Esophagus squamous epithelium (tissue), 5 donors: ENCODE measurements around the gene C5orf63. TPM values are rescaled to one million over a fixed set of nuclear protein-coding genes. Genes with fewer than 3 reads are reported as not detected.

Source experiments
- DNase-seq: peaks from one replicate; lab custom pipeline; 2025; lab: John Stamatoyannopoulos, UW
- H3K27ac ChIP-seq, 4 donors: fragments of 200-600 bp; sonication (generic); one replicate each; pipeline ENCODE4 v1.5.1; 2016 to 2019; ENCODE audit warnings: mild to moderate bottlenecking in 1 of 4
- H3K27me3 ChIP-seq, 4 donors: fragments of 200-600 bp; sonication (generic); 1 replicate in 3 of 4; 2 replicates in 1 of 4; pipeline versions ENCODE4 v1.5.1 to v1.6.0; 2017 to 2021; ENCODE audit warnings: antibody characterized with exemption in 1 of 4
- H3K36me3 ChIP-seq, 3 donors: fragments of 200-600 bp; sonication (generic); one replicate each; pipeline ENCODE4 v1.5.1; 2016 to 2019
- H3K4me1 ChIP-seq, 3 donors: fragments of 200-600 bp; sonication (generic); one replicate each; pipeline ENCODE4 v1.5.1; 2017 to 2019
- H3K4me3 ChIP-seq, 4 donors: fragments of 200-600 bp; sonication (generic); 1 replicate in 3 of 4; 2 replicates in 1 of 4; pipeline ENCODE4 v1.5.1; 2016 to 2019; ENCODE audit warnings: mild to moderate bottlenecking in 2 of 4, moderate library complexity in 1 of 4
- H3K9me3 ChIP-seq, 3 donors: fragments of 200-600 bp; sonication (generic); one replicate each; pipeline ENCODE4 v1.5.1; 2016 to 2019
- CTCF ChIP-seq, 6 experiments: fragments of 450-650 bp in 4 of 6; fragments of 200-600 bp in 2 of 6; sonication (generic) in 2 of 6; IDR thresholded peaks; one replicate each; pipeline ENCODE4 v1.5.1; 2016 to 2019; ENCODE audit warnings: antibody characterized with exemption in 6 of 6, mild to moderate bottlenecking in 4 of 6, moderate library complexity in 4 of 6
- POLR2A ChIP-seq, 4 donors: fragments of 450-650 bp; IDR thresholded peaks; one replicate each; pipeline ENCODE4 v1.6.1; 2017; ENCODE audit warnings: antibody characterized with exemption in 4 of 4, mild to moderate bottlenecking in 4 of 4, moderate library complexity in 3 of 4
- WGBS, 2 donors: methylation state at CpG; one replicate each; pipeline ENCODE4 v1.1.5; 2018; 5-methylcytosine and 5-hydroxymethylcytosine counted together
- intact Hi-C: fragments of 100-400 bp; cut with DNase I; formaldehyde crosslinking; loops from one replicate; pipeline ENCODE4 v1.15.0; 2022
- total RNA-seq, 4 donors: library from RNA; depleted of rRNA; stranded (reverse); fragments of >200 nt; gene quantifications; one replicate each; pipeline ENCODE4 v1.1.0, GENCODE V29; 2016
- donor health status: DM: yes; HTN: yes; CAD: no.

C5orf63 gene
- total RNA-seq, 4 donors from 2014 or later, result 3.4 to 5.1 (median 3.9) TPM

- H3K36me3 ChIP-seq, result no peaks in the 10 kb centered on the region
- no peaks in the 10 kb centered on the region for H3K9me3 ChIP-seq
- 81 to 82% methylated on average over 4 of the region's 4 CpGs for WGBS, 2 donors
- intact Hi-C loops, result no loop called here
- H3K4me1 ChIP-seq, result peaks cover 0 to 26% (median 4%) of the 10 kb centered on the region in 3 donors
- H3K27ac ChIP-seq, result no peak overlapping the region
- H3K27me3 ChIP-seq, result no peaks in the 10 kb centered on the region
- TF ChIP-seq POLR2A (IDR thresholded peaks at IDR 0.05) (no peak), CTCF (IDR thresholded peaks at IDR 0.05) (no peak)
- H3K4me3 ChIP-seq, result no peak overlapping the region
- no peak for DNase-seq
Observed at GRCh38 chr5:127076315-127077129, 3.2 kb upstream of the C5orf63 start.

- H3K36me3 ChIP-seq, result peaks cover 0 to 9% (median 0%) of the 10 kb centered on the region in 3 donors
- H3K4me1 ChIP-seq, result peaks cover 0 to 16% (median 4%) of the 10 kb centered on the region in 3 donors
- WGBS, 2 donors, result 82 to 84% methylated on average over 3 of the region's 3 CpGs
- H3K9me3 ChIP-seq, result no peaks in the 10 kb centered on the region
- intact Hi-C loops, result no loop called here
- H3K27me3 ChIP-seq, result no peaks in the 10 kb centered on the region
- H3K27ac ChIP-seq, result no peak overlapping the region
- no peak for TF ChIP-seq POLR2A (IDR thresholded peaks at IDR 0.05)
- no peak for TF ChIP-seq CTCF (IDR thresholded peaks at IDR 0.05)
- H3K4me3 ChIP-seq, result no peak overlapping the region
- DNase-seq, result no peak
Observed at GRCh38 chr5:127074466-127074865, 1.2 kb upstream of the C5orf63 start.

GRCh38 chr5:127070243-127070642 lies 3.1 kb downstream of the C5orf63 start:
- no peak for TF ChIP-seq CTCF (IDR thresholded peaks at IDR 0.05)
- TF ChIP-seq POLR2A (IDR thresholded peaks at IDR 0.05), result no peak
- intact Hi-C loops, result no loop called here
- H3K27me3 ChIP-seq, result no peaks in the 10 kb centered on the region
- 78 to 87% methylated on average over 2 of the region's 2 CpGs for WGBS, 2 donors
- no peaks in the 10 kb centered on the region for H3K9me3 ChIP-seq
- no peak for DNase-seq
- H3K36me3 ChIP-seq, result peaks cover 0 to 15% (median 0%) of the 10 kb centered on the region in 3 donors
- H3K27ac ChIP-seq, result no peak overlapping the region
- H3K4me3 ChIP-seq, result no peak overlapping the region
- peaks cover 0 to 16% (median 4%) of the 10 kb centered on the region in 3 donors for H3K4me1 ChIP-seq

GRCh38 chr5:127068493-127069214 lies 4.6 kb downstream of the C5orf63 start:
- H3K9me3 ChIP-seq, result no peaks in the 10 kb centered on the region
- intact Hi-C loops, result no loop called here
- no peak overlapping the region for H3K27ac ChIP-seq
- no peak for DNase-seq
- H3K4me3 ChIP-seq, result no peak overlapping the region
- H3K36me3 ChIP-seq, result peaks cover 0 to 15% (median 0%) of the 10 kb centered on the region in 3 donors
- 47 to 52% methylated on average over 2 of the region's 2 CpGs for WGBS, 2 donors
- H3K4me1 ChIP-seq, result peaks cover 0 to 20% (median 2%) of the 10 kb centered on the region in 3 donors
- no peak for TF ChIP-seq POLR2A (IDR thresholded peaks at IDR 0.05)
- no peak for TF ChIP-seq CTCF (IDR thresholded peaks at IDR 0.05)
- H3K27me3 ChIP-seq, result no peaks in the 10 kb centered on the region

GRCh38 chr5:127066721-127067120 lies 6.6 kb downstream of the C5orf63 start:
- H3K36me3 ChIP-seq, result peaks cover 0 to 15% (median 0%) of the 10 kb centered on the region in 3 donors
- H3K9me3 ChIP-seq, result no peaks in the 10 kb centered on the region
- H3K27me3 ChIP-seq, result no peaks in the 10 kb centered on the region
- DNase-seq, result no peak
- no peak overlapping the region for H3K27ac ChIP-seq
- H3K4me1 ChIP-seq, result peaks cover 0 to 5% (median 0%) of the 10 kb centered on the region in 3 donors
- no peak for TF ChIP-seq POLR2A (IDR thresholded peaks at IDR 0.05)
- H3K4me3 ChIP-seq, result no peak overlapping the region
- intact Hi-C loops, result no loop called here
